GM19467 (cell line): ENCODE data around the gene OPTC.
"Not testable (repeated sequence)": the region's sequence is repeated elsewhere in the genome, so short reads cannot be mapped to it uniquely, and the experiment has no call there.

ENCODE experiments used
- ATAC-seq: cut with Tn5 transposase; IDR thresholded peaks from one replicate; pipeline ENCODE4 v1.9.1; 2021; ENCODE audit warnings: mild to moderate bottlenecking, moderate library complexity; ENCODE audit not compliant: unreplicated experiment

The OPTC gene

DNA sequence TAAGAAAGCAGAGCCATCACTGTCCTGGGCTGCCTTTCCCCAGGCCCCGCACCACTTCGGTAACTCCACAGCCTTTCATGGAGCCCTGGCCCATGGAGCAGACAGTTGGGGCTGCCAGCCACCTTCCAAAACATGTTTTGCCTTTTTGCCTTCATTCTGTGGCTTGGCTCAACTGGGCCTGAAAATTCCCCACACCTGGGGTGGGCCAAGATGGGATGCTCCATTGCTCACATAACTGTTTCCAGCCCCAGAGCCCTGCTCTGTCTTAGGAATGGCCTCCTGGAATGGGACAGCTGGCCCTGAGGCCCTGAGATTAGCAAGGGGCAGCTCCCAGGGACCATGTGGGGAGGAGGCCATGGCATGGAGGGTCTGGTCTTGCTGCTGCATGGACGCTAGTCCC, 29.2 kb upstream of the OPTC start:
- no peak for ATAC-seq

DNA sequence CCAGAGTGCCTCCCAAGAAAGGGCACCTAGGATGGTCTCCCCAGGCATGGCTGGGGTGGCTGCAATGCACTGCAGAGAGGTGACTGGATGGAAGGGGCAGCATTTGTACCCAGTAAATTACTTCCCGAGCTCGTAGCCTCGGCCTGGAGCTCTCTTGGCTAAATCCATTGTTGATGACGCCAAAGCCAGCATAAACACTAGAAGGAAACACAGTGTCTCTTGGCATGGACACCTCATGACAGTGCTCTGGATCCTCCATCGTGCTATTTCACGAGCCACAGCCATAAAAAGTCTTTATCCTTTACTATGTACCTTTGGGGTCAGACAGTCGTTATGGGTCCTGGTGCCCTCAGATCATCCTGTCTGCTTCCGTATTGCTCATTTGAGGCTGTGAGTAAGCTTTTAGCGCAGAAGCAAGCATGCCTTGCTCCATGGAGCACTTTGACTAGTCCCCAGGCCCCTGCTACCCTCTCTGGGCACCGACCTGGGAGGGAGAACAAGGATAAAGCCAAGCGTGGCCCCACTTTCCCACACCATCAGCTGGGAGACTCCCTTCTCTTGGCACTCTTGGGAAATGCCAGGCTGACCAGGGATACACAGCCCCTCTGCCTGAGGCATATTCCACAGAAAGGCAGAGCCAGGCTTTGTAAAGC, 28.7 kb upstream of the OPTC start:
- no peak for ATAC-seq

- ATAC-seq = no peak
These were observed 28.0 kb upstream of the OPTC start for GRCh38 chr1:203465948-203466347.

DNA sequence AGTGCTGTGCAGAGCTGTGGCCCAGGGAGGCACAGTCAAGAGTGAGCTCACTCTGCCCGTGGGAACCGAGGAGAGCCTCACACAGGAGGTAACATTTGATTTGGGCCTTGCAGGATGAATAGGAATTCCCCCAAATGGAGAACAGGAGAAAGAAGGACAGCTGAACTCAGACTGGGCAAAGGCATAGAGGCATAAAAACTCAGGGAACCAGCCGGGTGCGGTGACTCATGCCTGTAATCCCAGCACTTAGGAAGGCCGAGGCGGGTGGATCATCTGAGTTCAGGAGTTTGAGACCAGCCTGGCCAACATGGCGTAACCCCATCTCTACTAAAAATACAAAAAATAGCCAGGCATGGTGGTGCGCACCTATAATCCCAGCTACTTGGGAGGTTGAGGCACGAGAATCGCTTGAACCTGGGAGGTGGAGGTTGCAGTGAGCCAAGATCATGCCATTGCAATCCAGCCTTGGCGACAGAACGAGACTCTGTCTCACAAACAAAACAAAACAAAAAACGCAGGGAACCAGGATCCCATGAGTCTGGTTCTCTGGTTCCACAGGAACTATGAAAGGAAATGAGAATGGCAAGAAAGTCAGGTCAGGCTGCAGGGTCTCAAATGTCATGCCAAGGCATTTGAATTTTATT, 26.9 kb upstream of the OPTC start:
- not testable (repeated sequence) for ATAC-seq

DNA sequence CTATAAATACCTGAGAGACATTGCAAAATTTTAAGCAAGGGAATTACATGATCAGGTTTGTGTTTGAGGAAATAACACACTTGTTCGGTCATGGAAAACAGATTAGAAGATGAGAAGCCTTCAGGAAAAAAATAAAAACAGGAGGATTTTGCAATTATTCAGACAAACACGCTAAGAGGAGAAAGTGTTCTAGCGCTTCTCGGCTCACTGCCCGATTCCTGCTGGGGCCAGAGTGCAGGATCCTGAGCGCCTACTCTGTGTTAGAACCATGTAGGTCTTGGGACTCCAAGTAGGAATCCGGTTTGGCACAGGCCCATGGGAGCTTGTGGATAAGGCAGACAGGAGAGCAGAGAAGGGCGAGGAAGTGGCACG, 26.4 kb upstream of the OPTC start:
- ATAC-seq = no peak

DNA sequence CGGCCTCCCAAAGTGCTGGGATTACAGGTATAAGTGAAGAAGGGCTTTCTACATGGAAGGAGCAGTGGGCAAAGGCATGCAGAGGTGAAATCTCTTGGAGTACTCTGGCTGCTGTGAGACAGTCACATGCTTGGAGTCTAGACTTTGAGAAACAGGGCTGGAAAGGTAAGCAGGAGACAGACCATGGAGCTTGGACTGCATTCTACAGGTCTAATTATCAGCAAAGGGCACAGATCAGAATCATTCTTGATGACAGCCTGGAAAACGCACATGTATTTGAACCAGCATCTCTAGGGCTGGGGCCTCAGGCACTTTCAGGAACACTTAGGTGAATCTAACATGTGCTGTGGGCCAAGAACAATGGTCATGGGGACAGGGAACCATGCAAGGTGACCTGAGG, 25.6 kb upstream of the OPTC start:
- no peak for ATAC-seq

DNA sequence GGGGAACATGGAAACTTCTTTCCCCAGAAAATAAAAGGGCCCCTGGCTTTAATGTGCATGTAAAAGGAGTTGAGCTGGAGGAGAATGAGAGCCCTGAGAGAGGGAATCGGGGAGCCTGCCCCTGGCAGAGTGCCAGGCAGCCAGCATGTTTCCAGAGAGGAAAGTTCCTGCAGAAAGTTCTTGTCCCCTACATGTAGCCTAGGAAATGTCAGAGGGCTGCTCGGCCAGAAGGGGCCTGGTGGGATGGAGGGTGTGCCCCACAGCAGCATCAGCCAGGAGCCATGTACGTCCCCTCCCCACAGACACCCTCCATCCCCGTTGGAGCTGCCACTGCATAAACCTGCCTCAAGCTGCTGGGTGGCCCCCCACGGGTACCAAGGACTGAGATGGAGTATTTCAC, 23.7 kb upstream of the OPTC start:
- ATAC-seq = no peak

DNA sequence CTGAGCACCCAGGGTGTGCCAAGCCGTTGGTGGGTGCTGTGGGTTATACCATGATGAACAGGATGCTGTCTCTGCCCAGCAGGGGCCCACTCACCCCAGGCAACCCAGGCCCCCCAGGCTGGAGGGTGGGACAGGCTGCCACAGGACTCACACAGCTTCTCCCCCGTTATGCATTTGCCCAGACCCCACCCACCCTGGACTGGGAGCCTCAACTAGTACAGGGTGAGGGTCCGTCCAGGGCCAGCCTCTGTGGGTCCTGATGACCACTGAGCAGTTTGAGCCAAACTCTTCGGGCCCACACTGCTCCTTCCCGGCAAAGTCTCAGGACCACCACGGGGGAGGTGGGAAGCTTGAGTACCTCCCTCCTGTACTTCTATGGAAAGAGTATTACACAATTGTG, 22.1 kb upstream of the OPTC start:
- no peak for ATAC-seq

DNA sequence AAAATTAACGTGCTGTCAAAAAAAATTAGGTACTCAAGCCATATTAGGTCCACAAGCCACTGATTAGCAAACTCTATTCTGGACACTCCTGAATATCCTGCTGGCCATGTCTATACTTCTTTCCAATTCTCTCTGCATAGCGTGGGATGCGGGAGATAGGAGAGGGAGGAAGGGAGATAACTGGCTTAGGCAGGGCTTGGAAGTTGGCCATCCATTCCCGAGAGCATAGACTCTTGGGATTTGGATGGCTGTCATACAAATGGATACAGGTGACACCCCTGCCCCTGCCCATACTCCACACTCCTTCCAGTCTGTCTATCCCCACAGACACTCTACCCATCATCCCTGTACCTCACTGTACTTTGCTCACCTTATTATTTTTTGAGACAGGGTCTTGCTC, 20.7 kb upstream of the OPTC start:
- no peak for ATAC-seq

DNA sequence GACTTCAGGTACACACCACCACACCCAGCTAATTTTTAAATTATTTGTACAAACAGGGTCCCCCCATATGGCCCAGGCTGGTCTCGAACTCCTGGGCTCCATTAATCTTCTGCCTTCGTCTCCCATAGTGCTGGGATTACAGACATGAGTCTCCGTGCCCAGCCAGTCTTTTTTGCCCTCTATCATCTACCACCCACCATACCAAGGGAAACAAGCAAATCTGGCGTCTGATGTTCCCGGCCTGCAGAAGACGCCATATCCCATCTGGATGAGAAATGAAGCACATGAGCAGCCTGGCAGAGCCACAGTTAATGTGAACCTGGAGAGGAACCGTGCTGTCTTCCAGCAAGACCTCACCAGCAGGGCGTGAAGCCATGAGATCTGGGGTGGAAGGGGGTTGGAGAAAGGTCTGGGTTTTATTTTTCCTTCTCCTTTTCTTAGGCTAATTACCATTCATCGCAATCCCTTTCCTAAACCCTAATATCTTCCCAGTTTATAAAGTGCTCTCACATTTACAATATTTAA, 20.1 kb upstream of the OPTC start:
- ATAC-seq = no peak

- ATAC-seq = no peak
These were observed 18.7 kb upstream of the OPTC start, which contains the start of gene PRELP for GRCh38 chr1:203475012-203475981. Gene PRELP, plus strand, starts transcription at chr1:203475806. Its CDS starts 7,379 bp downstream, at chr1:203483185.

- no peak for ATAC-seq
These were observed 17.6 kb upstream of the OPTC start for GRCh38 chr1:203476216-203476814.

DNA sequence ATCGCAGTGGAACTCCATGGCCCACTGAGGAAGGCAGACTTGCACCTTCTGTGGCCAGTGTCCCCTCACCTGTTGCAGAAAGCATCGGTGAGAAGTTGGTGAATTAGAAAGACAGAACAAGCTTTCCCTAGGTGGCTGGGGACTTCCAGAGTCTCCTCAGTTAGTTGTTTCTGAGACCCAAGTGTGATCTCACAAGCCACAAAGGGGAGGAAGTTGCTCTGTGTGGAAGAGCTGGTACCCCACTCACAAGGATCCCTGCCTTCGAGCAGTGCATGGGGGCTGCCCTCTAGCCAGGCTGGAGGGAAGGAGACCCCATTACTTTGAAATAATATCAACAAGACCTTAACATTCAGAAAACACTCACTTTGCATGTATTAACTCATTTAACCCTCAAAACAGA, 16.2 kb upstream of the OPTC start:
- ATAC-seq = no peak

- no peak for ATAC-seq
These were observed 15.7 kb upstream of the OPTC start for GRCh38 chr1:203478231-203478630.

GRCh38 chr1:203478986-203479385, 15.0 kb upstream of the OPTC start:
- ATAC-seq = no peak

DNA sequence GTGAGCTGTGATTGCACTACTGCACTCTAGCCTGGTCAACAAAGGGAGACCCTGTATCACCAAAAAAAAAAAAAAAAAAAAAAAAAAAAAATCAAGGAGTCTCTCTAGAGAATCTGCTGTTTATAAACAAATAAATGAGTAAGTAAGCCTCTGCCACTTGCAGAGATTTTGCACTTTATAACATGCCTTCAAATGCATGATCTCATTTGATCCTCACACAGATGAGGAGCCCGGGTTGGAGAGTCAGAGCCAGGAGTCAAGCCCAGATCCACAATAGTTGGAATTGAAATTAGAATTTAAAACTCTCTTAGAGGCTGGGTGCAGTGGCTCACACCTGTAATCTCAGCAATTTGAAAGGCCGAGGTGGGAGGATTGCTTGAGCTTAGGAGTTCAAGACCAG, 14.3 kb upstream of the OPTC start:
- ATAC-seq = no peak

GRCh38 chr1:203480084-203480483, 13.9 kb upstream of the OPTC start:
- ATAC-seq = no peak

- no peak for ATAC-seq
These were observed 13.3 kb upstream of the OPTC start for GRCh38 chr1:203480525-203481084.

DNA sequence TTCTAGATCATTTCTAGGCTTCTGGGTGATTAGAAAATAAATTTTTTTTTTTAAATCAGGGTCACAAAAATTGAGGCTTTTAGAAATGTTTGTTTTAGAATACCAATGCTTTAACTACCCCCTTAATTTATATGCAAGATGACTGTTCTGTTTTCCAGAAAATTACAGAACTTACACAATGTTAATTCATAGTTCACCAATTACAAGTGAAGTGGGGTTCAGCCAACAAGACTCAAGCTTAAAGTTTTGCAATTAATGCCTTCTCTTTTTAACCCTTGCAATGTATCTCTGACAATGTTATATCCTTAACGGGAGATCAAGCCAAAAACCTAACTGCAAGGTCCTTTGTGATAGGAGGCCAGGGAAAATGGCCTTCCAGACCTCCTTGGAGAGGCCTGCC, 12.8 kb upstream of the OPTC start:
- ATAC-seq = no peak

- ATAC-seq = no peak
These were observed 7.2 kb upstream of the OPTC start for GRCh38 chr1:203486618-203487370.
